HepG2 (cell line): ENCODE measurements around the gene NFKB1. TPM values are rescaled to one million over a fixed set of nuclear protein-coding genes. Genes with fewer than 3 reads are reported as not detected.

Source experiments
- ATAC-seq: fragments of 200-7000 bp; cut with Tn5 transposase; 3 replicates; pipeline ENCODE4 v1.9.1; 2020; ENCODE audit warnings: mild to moderate bottlenecking, moderate library complexity
- BruUV-seq: library from RNA; stranded (reverse); fragments of 400-500 nt; replicated peaks from 2 replicates; lab custom pipeline; 2021; lab: Mats Ljungman, UMichigan
- CTCF ChIA-PET: fragments of 300-600 bp; formaldehyde crosslinking; extraction: SDS; loops from one replicate; lab custom pipeline; 2021; ENCODE audit warnings: low total read pairs, inconsistent platforms, low intra/inter-chr PET ratio; lab: Yijun Ruan, JAX
- POLR2A ChIA-PET: fragments of 350-600 bp; sonication (Branson Sonifier 250); formaldehyde crosslinking; loops from one replicate; lab custom pipeline; 2020; ENCODE audit warnings: antibody characterized with exemption, inconsistent platforms; lab: Yijun Ruan, JAX
- DNase-seq: peaks from one replicate; pipeline ENCODE4 v3.0.0-alpha.2; 2015; ENCODE audit warnings: low spot score
- FAIRE-seq: peaks from 3 replicates; lab custom pipeline; 2011; peaks lifted over from hg19 to GRCh38; lab: Jason Lieb, UNC
- H2AFZ ChIP-seq: one replicate; pipeline ENCODE4 v1.6.1; 2011; ENCODE audit warnings: low read length, inconsistent platforms
- H3K27ac ChIP-seq: fragments of 300-600 bp; 3 replicates; pipeline ENCODE4 v1.8.0; 2011; ENCODE audit warnings: mixed run types, mild to moderate bottlenecking, mixed read lengths, low read length, inconsistent platforms; ENCODE audit not compliant: insufficient read depth; ENCODE audit errors: extremely low read length
- H3K27me3 ChIP-seq, 2 experiments: fragments of 200-600 bp in 1 of 2; 2 replicates in 1 of 2; 3 replicates in 1 of 2; pipeline versions ENCODE4 v1.6.0 to v1.8.0; 2011; ENCODE audit warnings: low read length in 2 of 2, mild to moderate bottlenecking in 2 of 2, moderate library complexity in 2 of 2, inconsistent platforms in 1 of 2; ENCODE audit not compliant: insufficient read depth in 2 of 2, control insufficient read depth in 1 of 2
- H3K36me3 ChIP-seq, 2 experiments: fragments of 200-600 bp in 1 of 2; replicated peaks in 1 of 2; 2 replicates in 1 of 2; 3 replicates in 1 of 2; pipeline versions ENCODE4 v1.5.1 to v1.8.0; 2011; ENCODE audit warnings: low read length in 2 of 2, inconsistent platforms in 1 of 2; ENCODE audit not compliant: insufficient read depth in 2 of 2, control insufficient read depth in 1 of 2
- H3K4me1 ChIP-seq: 2 replicates; pipeline ENCODE4 v1.5.1; 2012; ENCODE audit warnings: low read length, inconsistent platforms; ENCODE audit not compliant: insufficient read depth
- H3K4me2 ChIP-seq: 2 replicates; pipeline ENCODE4 v1.6.0; 2011; ENCODE audit warnings: low read depth, low read length, inconsistent platforms
- H3K4me3 ChIP-seq, 3 experiments: fragments of 200-600 bp in 1 of 3; sonication (generic), shearing (Covaris generic) in 1 of 3; replicated peaks in 1 of 3; 2 replicates each; pipeline ENCODE4 v1.5.1; 2011 to 2016; ENCODE audit warnings: low read length in 3 of 3, inconsistent platforms in 2 of 3, low read depth in 2 of 3, mild to moderate bottlenecking in 2 of 3, control low read depth in 1 of 3, mixed read lengths in 1 of 3; ENCODE audit not compliant: insufficient read depth in 1 of 3
- H3K79me2 ChIP-seq: one replicate; pipeline ENCODE4 v1.6.1; 2011; ENCODE audit warnings: low read length, inconsistent platforms; ENCODE audit not compliant: insufficient read depth
- H3K9ac ChIP-seq: 2 replicates; pipeline ENCODE4 v1.6.0; 2011; ENCODE audit warnings: mild to moderate bottlenecking, low read depth, low read length, inconsistent platforms; ENCODE audit not compliant: insufficient read depth
- H3K9me3 ChIP-seq: 2 replicates; pipeline ENCODE4 v1.5.1; 2012; ENCODE audit warnings: mild to moderate bottlenecking, low read length
- H4K20me1 ChIP-seq: 2 replicates; pipeline ENCODE4 v1.6.0; 2011; ENCODE audit warnings: inconsistent platforms, mild to moderate bottlenecking, low read length, moderate library complexity; ENCODE audit not compliant: insufficient read depth
- ATF2 ChIP-seq: sonication (generic); formaldehyde crosslinking; IDR thresholded peaks from 2 replicates; pipeline ENCODE4 v1.4.0; 2020; ENCODE audit warnings: missing genetic modification reagents
- HNF4G ChIP-seq, 2 experiments: sonication (generic) in 1 of 2; formaldehyde crosslinking in 1 of 2; IDR thresholded peaks; 2 replicates each; pipeline versions ENCODE4 v1.4.0 to v1.6.1; 2011 to 2020; ENCODE audit warnings: borderline replicate concordance in 2 of 2, low read depth in 2 of 2, mild to moderate bottlenecking in 2 of 2, low read length in 1 of 2, missing genetic modification reagents in 1 of 2, moderate library complexity in 1 of 2
- KDM3A ChIP-seq: IDR thresholded peaks from 2 replicates; pipeline ENCODE4 v1.6.1; 2018; ENCODE audit warnings: low read depth, missing compliant biosample characterization
- SOX5 ChIP-seq: IDR thresholded peaks from 2 replicates; pipeline ENCODE4 v1.6.1; 2016; ENCODE audit warnings: borderline replicate concordance
- STAT5B ChIP-seq: sonication (generic); formaldehyde crosslinking; IDR thresholded peaks from 2 replicates; pipeline ENCODE4 v1.4.0; 2020; ENCODE audit warnings: missing genetic modification reagents
- ZBTB42 ChIP-seq: sonication (generic); formaldehyde crosslinking; IDR thresholded peaks from 2 replicates; pipeline ENCODE4 v1.5.0; 2020; ENCODE audit warnings: mild to moderate bottlenecking, missing genetic modification reagents
- ZEB1 ChIP-seq: IDR thresholded peaks from 2 replicates; pipeline ENCODE4 v1.6.1; 2012; ENCODE audit warnings: mild to moderate bottlenecking, low read depth, inconsistent platforms; ENCODE audit not compliant: insufficient replicate concordance
- ZNF180 ChIP-seq: sonication (generic); formaldehyde crosslinking; IDR thresholded peaks from 2 replicates; pipeline ENCODE4 v1.4.0; 2020; ENCODE audit warnings: low read depth, missing genetic modification reagents, borderline replicate concordance
- ZNF512 ChIP-seq: sonication (generic); formaldehyde crosslinking; IDR thresholded peaks from 2 replicates; pipeline ENCODE4 v1.4.0; 2020; ENCODE audit warnings: mild to moderate bottlenecking, missing genetic modification reagents
- ZNF607 ChIP-seq: sonication (generic); formaldehyde crosslinking; IDR thresholded peaks from 2 replicates; pipeline ENCODE4 v1.5.1; 2020; ENCODE audit warnings: missing genetic modification reagents, mild to moderate bottlenecking, borderline replicate concordance
- ZNF772 ChIP-seq: sonication (generic); formaldehyde crosslinking; IDR thresholded peaks from 2 replicates; pipeline ENCODE4 v1.5.0; 2020; ENCODE audit warnings: mild to moderate bottlenecking, missing genetic modification reagents
- ZNF879 ChIP-seq: sonication (generic); formaldehyde crosslinking; IDR thresholded peaks from 2 replicates; pipeline ENCODE4 v1.8.1; 2023; ENCODE audit warnings: missing genetic modification reagents
- WGBS: methylation state at CpG from one replicate; pipeline ENCODE4 v1.1.6; 2017; ENCODE audit warnings: low lambda C conversion rate; 5-methylcytosine and 5-hydroxymethylcytosine counted together
- in situ Hi-C: cut with HindIII; loops from 2 replicates; pipeline ENCODE4 v1.10.0; 2017; ENCODE audit warnings: low pct_unique_long_range_greater_than_20kb; ENCODE audit not compliant: extremely low pct_ligation_motif_present
- intact Hi-C: fragments of 100-400 bp; cut with micrococcal nuclease; formaldehyde crosslinking; loops from one replicate; pipeline ENCODE4 v1.10.0; 2022; ENCODE audit not compliant: unreplicated experiment
- polyA plus RNA-seq, 8 experiments: library from polyadenylated mRNA; depleted of rRNA in 3 of 8; stranded (reverse) in 7 of 8; unstranded in 1 of 8; fragments of >200 nt; fragmentation: Illumina TruSeq in 4 of 8; extraction: Trizol in 4 of 8; gene quantifications; 2 replicates each; pipeline versions ENCODE4 v1.2.1 to v1.2.3, GENCODE V29; 2011 to 2016; ENCODE audit warnings: low read depth in 4 of 8, missing spikeins in 1 of 8, mixed read lengths in 1 of 8; ENCODE audit not compliant: insufficient read depth in 1 of 8
- total RNA-seq, 5 experiments: library from RNA; depleted of rRNA; stranded (reverse); fragments of >200 nt; fragmentation: Illumina TruSeq; extraction: Trizol; gene quantifications; 2 replicates each; pipeline ENCODE4 v1.2.3, GENCODE V29; 2016; ENCODE audit warnings: low read depth in 1 of 5

Gene NFKB1
- total and polyA plus RNA-seq, 2 of the 13 experiments (the other 11 are each of a cell fraction or from before 2014, with no cell fraction given) = 15.4 to 31.6 TPM

- TF ChIP-seq ATF2 = no peak
- TF ChIP-seq ZNF879 (CRISPR knock-in tag) = no peak
Measured at GRCh38 chr4:102530986-102531385, 29.8 kb downstream of the NFKB1 start (continued).

GRCh38 chr4:102531462-102531861, 30.3 kb downstream of the NFKB1 start:
- DNase-seq (no peak), FAIRE-seq (no peak), ATAC-seq (no peak)
- Histone ChIP-seq H3K79me2 (peaks cover 5% of the 10 kb centered on the region), H3K4me3 (no peak overlapping the region), H3K9ac (no peak overlapping the region), H3K36me3 (peaks cover 1 to 14% of the 10 kb centered on the region in 2 experiments; a peak in 4 of 5 replicates), H3K4me1 (no peaks in the 10 kb centered on the region), H3K4me2 (no peak overlapping the region), H2AFZ (no peak overlapping the region), H4K20me1 (no peaks in the 10 kb centered on the region), H3K27ac (no peak overlapping the region), H3K27me3 (no peaks in the 10 kb centered on the region), H3K9me3 (no peaks in the 10 kb centered on the region)
- CTCF ChIA-PET = no interaction called here
- WGBS = 97% methylated on average over 1 of the region's 1 CpG
- POLR2A ChIA-PET = no interaction called here
- no TSS peak for BruUV-seq
- intact Hi-C loops = no loop called here
- TF ChIP-seq ZEB1 = no peak
- TF ChIP-seq SOX5 (CRISPR knock-in tag) = no peak
- in situ Hi-C loops = no loop called here

GRCh38 chr4:102533348-102533747, 32.2 kb downstream of the NFKB1 start:
- CTCF ChIA-PET = no interaction called here
- H3K27ac ChIP-seq = no peak overlapping the region
- intact Hi-C loops = no loop called here
- peaks cover 1 to 19% of the 10 kb centered on the region in 2 experiments; a peak in 4 of 5 replicates for H3K36me3 ChIP-seq
- ATAC-seq (no peak), FAIRE-seq (no peak), DNase-seq (no peak)
- H3K9me3 ChIP-seq = no peaks in the 10 kb centered on the region
- no peak overlapping the region for H3K4me2 ChIP-seq
- no peaks in the 10 kb centered on the region for H3K4me1 ChIP-seq
- H3K9ac ChIP-seq = no peak overlapping the region
- no peak overlapping the region for H2AFZ ChIP-seq
- POLR2A ChIA-PET = no interaction called here
- no peaks in the 10 kb centered on the region for H4K20me1 ChIP-seq
- no TSS peak for BruUV-seq
- no peak overlapping the region for H3K4me3 ChIP-seq
- H3K79me2 ChIP-seq = peaks cover 5% of the 10 kb centered on the region
- no peaks in the 10 kb centered on the region for H3K27me3 ChIP-seq
- 96% methylated on average over 4 of the region's 4 CpGs for WGBS
- in situ Hi-C loops = no loop called here
- TF ChIP-seq ZNF772 (CRISPR knock-in tag) (no peak), ZNF607 (CRISPR knock-in tag) (no peak), KDM3A (CRISPR knock-in tag) (no peak), ZNF180 (CRISPR knock-in tag) (no peak), ZNF512 (no peak), STAT5B (CRISPR knock-in tag) (no peak), HNF4G (IDR thresholded peaks at IDR 0.05; ENCODE audit: borderline replicate concordance, low read depth, low read length) (no peak), HNF4G (CRISPR knock-in tag; IDR thresholded peaks at IDR 0.05; ENCODE audit: borderline replicate concordance, low read depth) (no peak), ZBTB42 (CRISPR knock-in tag) (no peak)
